AG10803 (cell line): ENCODE data around the gene ESPN.
"Not testable (repeated sequence)": the region's sequence is repeated elsewhere in the genome, so short reads cannot be mapped to it uniquely, and the experiment has no call there.

ENCODE experiments used
- DNase-seq: peaks from one replicate; pipeline ENCODE4 v3.0.0; 2010; ENCODE audit warnings: low read depth
- H3K4me3 ChIP-seq: 2 replicates; pipeline ENCODE4 v1.5.1; 2011; ENCODE audit warnings: mild to moderate bottlenecking, low read length, control low read depth
- TF ChIP-seq, protein P1 (sequence below): conservative IDR thresholded peaks from 2 replicates; pipeline ENCODE4 v1.5.1; 2011; ENCODE audit warnings: mild to moderate bottlenecking, low read length, control low read depth, inconsistent platforms

The ESPN gene

DNA sequence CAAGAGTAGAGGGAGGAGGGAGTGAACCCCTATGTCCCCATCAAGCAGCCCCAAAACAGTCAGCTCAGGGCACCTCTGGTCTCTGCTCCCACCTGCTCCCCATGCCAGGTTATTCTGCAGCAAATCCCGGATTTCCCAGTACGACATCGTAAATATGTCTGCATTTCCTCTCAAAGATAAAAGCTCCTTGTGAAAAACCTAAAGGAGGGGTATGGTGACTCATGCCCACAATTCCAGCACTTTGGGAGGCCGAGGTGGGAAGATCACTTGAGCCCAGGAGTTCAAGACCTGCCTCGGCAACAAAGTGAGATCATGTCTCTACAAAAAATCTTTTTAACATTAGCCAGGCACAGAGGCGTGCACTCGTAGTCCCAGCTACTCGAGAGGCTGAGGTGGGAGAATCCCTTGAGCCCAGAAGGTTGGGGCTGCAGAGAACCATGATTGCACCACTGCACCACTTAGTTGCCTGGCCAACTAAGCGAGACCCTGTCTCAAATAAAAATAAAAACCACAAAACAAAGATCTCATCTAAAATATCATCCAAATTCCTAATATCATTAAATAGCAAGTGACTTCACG is 38.1 kb upstream of the ESPN start:
- H3K4me3 ChIP-seq = no peak overlapping the region
- DNase-seq = no peak
- TF ChIP-seq, protein P1, sequence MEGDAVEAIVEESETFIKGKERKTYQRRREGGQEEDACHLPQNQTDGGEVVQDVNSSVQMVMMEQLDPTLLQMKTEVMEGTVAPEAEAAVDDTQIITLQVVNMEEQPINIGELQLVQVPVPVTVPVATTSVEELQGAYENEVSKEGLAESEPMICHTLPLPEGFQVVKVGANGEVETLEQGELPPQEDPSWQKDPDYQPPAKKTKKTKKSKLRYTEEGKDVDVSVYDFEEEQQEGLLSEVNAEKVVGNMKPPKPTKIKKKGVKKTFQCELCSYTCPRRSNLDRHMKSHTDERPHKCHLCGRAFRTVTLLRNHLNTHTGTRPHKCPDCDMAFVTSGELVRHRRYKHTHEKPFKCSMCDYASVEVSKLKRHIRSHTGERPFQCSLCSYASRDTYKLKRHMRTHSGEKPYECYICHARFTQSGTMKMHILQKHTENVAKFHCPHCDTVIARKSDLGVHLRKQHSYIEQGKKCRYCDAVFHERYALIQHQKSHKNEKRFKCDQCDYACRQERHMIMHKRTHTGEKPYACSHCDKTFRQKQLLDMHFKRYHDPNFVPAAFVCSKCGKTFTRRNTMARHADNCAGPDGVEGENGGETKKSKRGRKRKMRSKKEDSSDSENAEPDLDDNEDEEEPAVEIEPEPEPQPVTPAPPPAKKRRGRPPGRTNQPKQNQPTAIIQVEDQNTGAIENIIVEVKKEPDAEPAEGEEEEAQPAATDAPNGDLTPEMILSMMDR = no peak

DNA sequence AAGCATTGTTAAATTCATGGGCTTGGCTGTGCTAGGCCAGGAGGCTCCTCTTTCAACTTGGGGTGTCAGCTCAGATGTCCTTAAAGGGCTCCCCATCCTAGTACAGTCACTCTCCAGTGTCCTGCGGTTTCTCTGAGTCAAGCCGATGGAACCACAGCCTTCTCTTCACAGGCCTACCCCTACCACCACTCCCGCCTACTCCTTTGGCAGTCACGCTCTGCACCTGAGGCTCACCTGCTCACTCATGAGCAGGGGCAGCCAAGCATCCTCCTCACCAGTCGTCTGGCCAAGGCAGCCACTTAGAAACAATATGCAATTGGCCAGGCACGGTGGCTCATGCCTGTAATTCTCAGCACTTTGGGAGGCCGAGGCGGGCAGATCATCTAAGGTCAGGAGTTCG is 34.6 kb upstream of the ESPN start:
- TF ChIP-seq, protein P1 = no peak
- DNase-seq = no peak

DNA sequence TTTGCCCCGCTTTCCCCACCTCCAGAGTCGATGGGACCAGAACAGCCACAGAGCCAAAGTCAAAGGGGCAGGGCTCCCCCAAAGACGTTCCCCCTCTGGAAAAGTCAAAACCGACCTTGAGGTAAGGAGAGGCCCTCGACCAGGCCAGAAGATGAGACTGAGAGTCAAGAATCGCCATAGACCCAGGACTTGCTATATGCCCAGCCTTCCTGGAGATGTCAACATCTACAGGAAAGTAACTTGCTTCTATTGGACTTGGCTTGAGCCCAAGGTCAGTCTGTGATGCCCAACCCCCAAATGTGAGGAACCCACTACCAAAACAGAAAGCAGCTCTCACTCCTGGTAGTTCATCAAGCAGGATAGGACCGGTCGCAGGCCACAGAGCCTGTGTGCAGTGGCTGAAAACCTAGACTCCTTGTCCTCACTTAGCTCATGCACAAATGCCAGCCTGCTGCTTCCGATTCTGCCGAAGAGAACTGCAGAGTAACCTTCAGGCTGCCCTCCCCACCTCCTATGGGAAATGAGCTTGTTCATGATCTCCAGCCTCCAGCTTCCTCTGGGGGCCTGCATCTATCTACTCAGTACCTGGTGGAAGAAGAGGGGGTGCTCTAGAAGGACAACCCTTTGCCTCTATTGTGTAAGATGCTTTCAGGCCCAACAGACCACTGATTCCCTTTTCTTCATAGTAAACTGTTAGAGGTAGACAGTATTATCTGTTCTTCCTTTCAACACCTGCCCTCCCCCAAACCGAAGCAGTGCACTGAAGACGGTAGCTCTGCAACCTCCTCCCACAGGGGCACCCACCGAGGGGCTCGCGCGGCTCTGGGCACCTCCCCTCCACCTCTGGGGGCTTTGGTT is 32.4 kb upstream of the ESPN start:
- TF ChIP-seq, protein P1 = no peak
- H3K4me3 ChIP-seq = peak overlapping the region; percentile 54
- no peak for DNase-seq

More for the DNA sequence above, 34.6 kb upstream of the ESPN start:
- H3K4me3 ChIP-seq = no peak overlapping the region

DNA sequence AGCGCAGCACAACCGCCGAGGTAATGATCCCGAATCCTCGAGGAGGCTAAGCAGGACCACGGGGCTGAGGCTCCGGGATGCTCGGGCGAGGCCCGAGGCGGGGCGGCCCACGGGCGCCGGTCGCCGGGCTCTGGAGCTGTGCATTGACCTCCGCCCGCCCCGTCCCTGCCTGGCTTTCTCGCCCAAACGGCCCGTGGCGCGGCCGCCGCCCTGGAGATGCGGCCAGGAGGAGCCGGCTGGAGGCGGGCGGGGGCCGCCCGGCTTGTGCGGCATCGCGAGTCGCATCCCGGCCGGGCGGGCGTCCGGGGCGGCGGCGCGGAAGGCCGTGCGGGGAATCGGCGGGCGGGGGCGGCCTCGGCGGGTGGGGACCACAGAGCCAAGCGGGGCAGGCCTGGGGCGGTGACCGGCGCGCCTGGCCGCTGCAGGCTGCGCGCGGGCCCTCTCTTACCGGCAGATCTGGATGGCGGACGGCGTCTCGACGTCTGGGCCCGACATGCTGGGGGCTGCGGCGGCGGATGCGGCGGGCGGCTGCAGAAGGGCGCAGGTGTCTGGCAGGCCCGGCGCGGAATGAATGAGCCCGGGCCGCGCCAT is 31.7 kb upstream of the ESPN start:
- TF ChIP-seq, protein P1 = no peak
- peak overlapping the region; percentile 54 for H3K4me3 ChIP-seq
- no peak for DNase-seq

DNA sequence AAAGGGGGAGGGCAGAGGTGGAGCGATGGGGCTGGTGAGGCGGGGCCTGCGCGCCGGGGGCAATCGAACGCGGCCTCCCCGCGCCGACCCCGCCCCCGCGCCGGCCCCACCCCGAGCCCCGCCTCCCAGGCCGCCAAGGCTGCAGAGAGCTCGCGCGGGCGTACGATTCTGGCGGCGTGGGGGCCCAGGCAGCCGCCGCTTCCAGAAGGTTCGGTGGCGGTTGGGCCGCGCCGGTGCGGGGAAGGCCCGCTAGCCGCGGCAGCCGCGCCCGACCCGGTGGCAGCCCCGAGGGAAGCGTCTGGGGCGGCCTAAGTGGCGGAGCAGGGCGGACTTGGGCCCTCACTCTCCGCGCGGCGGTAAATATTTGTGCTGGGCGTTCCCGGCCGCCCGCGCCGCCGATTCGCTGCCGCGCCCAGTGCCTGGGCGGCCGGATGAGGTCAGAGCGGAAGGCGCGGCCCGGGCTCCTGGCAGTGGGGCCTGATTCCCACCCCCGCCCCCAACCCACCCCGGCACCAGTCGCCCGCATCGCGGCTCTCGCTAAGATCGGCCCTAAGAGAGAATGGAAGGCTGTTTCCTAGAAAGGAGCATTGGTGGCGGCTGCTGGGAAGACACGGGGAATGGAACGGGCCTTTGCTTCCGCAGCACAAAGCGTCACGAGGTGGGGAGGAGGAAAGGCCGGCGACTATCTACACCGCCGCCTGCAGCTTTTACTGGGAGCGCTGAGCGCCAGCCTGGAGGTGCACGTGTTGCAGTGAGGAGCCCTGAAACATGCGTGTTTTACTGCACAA is 31.0 kb upstream of the ESPN start, which contains the start of gene ACOT7:
TSS of gene ACOT7 (minus strand) at position 368 of the 788 bp plus-strand sequence. CDS start 368 bp downstream, outside the sequence.
- TF ChIP-seq, protein P1 = peak; percentile 30; the same call in 1 of the 2 replicates
- H3K4me3 ChIP-seq = peak within 1 kb of the TSS; percentile 70
- peak; percentile 83 for DNase-seq

DNA sequence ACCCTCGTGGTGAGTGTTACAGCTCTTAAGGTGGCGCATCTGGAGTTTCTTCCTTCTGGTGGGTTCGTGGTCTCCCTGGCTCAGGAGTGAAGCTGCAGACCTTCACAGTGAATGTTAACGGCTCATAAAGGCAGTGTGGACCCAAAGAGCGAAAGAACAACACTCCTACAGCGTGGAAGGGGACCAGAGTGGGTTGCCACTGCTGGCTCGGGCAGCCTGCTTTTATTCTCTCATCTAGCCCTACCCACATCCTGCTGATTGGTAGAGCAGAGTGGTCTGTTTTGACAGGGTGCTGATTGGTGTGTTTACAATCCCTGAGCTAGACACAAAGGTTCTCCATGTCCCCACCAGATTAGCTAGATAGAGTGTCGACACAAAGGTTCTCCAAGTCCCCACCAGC is 29.4 kb upstream of the ESPN start:
- not testable (repeated sequence) for H3K4me3 ChIP-seq, DNase-seq

DNA sequence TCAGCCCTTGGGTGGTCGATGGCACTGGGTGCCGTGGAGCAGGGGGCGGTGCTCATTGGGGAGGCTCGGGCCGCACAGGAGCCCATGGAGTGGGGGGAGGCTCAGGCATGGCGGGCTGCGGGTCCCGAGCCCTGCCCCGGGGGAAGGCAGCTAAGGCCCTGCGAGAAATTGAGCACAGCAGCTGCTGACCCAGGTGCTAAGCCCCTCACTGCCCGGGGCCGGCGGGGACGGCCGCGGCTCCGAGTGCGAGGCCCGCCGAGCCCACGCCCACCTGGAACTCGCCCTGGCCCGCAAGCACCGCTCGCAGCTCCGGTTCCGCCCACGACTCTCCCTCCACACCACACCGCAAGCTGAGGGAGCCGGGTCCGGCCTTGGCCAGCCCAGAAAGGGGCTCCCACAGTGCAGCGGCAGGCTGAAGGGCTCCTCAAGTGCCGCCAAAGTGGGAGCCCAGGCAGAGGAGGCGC is 28.8 kb upstream of the ESPN start:
- not testable (repeated sequence) for H3K4me3 ChIP-seq, DNase-seq
